GM12878 (cell line): ENCODE measurements around the gene GJA1. TPM values are rescaled to one million over a fixed set of nuclear protein-coding genes. Genes with fewer than 3 reads are reported as not detected.

Experiments
- ATAC-seq: fragments of 200-7000 bp; cut with Tn5 transposase; 3 replicates; pipeline ENCODE4 v1.9.1; 2020; ENCODE audit warnings: mild to moderate bottlenecking, moderate library complexity
- BruUV-seq: library from RNA; stranded (reverse); fragments of 400-500 nt; replicated peaks from 2 replicates; lab custom pipeline; 2021; lab: Mats Ljungman, UMichigan
- CTCF ChIA-PET: fragments of 300-600 bp; sonication (Branson Sonifier 250); formaldehyde crosslinking; extraction: SDS; loops from one replicate; lab custom pipeline; 2021; ENCODE audit warnings: inconsistent platforms; lab: Yijun Ruan, JAX
- POLR2A ChIA-PET: fragments of 350-600 bp; formaldehyde crosslinking; extraction: SDS; loops from one replicate; lab custom pipeline; 2021; ENCODE audit warnings: inconsistent platforms; lab: Charles Lee
- RAD21 ChIA-PET: fragments of 300-600 bp; sonication (Branson Sonifier 250); formaldehyde crosslinking; loops from one replicate; lab custom pipeline; 2023; ENCODE audit warnings: antibody characterized with exemption; ENCODE audit not compliant: unreplicated experiment; lab: Charles Lee
- SMC1A ChIA-PET: fragments of 300-600 bp; sonication (Branson Sonifier 250); formaldehyde crosslinking; loops from one replicate; lab custom pipeline; 2023; ENCODE audit not compliant: unreplicated experiment, uncharacterized antibody; lab: Charles Lee
- DNase-seq: peaks from one replicate; pipeline ENCODE4 v3.0.0-alpha.2; 2011; ENCODE audit warnings: low read depth, low spot score
- FAIRE-seq: peaks from 3 replicates; lab custom pipeline; 2011; peaks lifted over from hg19 to GRCh38; lab: Jason Lieb, UNC
- H2AFZ ChIP-seq: 2 replicates; pipeline ENCODE4 v1.6.0; 2011; ENCODE audit warnings: low read depth, low read length, control low read depth; ENCODE audit not compliant: control insufficient read depth
- H3K27ac ChIP-seq: 2 replicates; pipeline ENCODE4 v1.5.1; 2011; ENCODE audit warnings: control low read depth; ENCODE audit not compliant: control insufficient read depth, insufficient read depth
- H3K27me3 ChIP-seq, 2 experiments: replicated peaks in 1 of 2; 2 replicates each; pipeline versions ENCODE4 v1.6.0 to v1.6.1; 2011; ENCODE audit warnings: low read length in 1 of 2; ENCODE audit not compliant: control insufficient read depth in 2 of 2, insufficient read depth in 2 of 2
- H3K36me3 ChIP-seq, 2 experiments: 2 replicates each; pipeline ENCODE4 v1.5.1; 2011; ENCODE audit warnings: low read length in 1 of 2; ENCODE audit not compliant: control insufficient read depth in 2 of 2, insufficient read depth in 2 of 2
- H3K4me1 ChIP-seq: 2 replicates; pipeline ENCODE4 v1.6.1; 2011; ENCODE audit warnings: mild to moderate bottlenecking, low read length, moderate library complexity, mixed read lengths; ENCODE audit not compliant: control insufficient read depth, insufficient read depth
- H3K4me2 ChIP-seq: 2 replicates; pipeline ENCODE4 v1.6.0; 2011; ENCODE audit warnings: control low read depth; ENCODE audit not compliant: control insufficient read depth, insufficient read depth
- H3K4me3 ChIP-seq: fragments of 200-600 bp; sonication (generic); 2 replicates; pipeline ENCODE4 v1.5.1; 2016
- H3K79me2 ChIP-seq: 2 replicates; pipeline ENCODE4 v1.6.0; 2011; ENCODE audit warnings: low read length; ENCODE audit not compliant: control insufficient read depth, insufficient read depth
- H3K9ac ChIP-seq: 2 replicates; pipeline ENCODE4 v1.8.0; 2011; ENCODE audit warnings: low read length, control low read depth, mixed read lengths; ENCODE audit not compliant: control insufficient read depth, insufficient read depth
- H3K9me3 ChIP-seq: replicated peaks from 3 replicates; pipeline ENCODE4 v1.5.1; 2011; ENCODE audit warnings: mild to moderate bottlenecking, low read length; ENCODE audit not compliant: control insufficient read depth, insufficient read depth
- H4K20me1 ChIP-seq: 2 replicates; pipeline ENCODE4 v1.6.0; 2011; ENCODE audit not compliant: control insufficient read depth, insufficient read depth
- BACH1 ChIP-seq: fragments of 450-650 bp; IDR thresholded peaks from 2 replicates; pipeline ENCODE4 v1.6.1; 2017; ENCODE audit warnings: mild to moderate bottlenecking, borderline replicate concordance
- CBX3 ChIP-seq: fragments of 200-600 bp; sonication (generic); IDR thresholded peaks from 2 replicates; pipeline ENCODE4 v1.6.1; 2016; ENCODE audit warnings: low read depth, borderline replicate concordance
- CHD1 ChIP-seq: IDR thresholded peaks from 2 replicates; pipeline ENCODE4 v1.6.1; 2012; ENCODE audit warnings: low read depth, low read length, improper control_type of control experiment
- SP1 ChIP-seq: IDR thresholded peaks from one replicate; pipeline ENCODE4 v1.6.1; 2011; ENCODE audit warnings: low read depth, low read length
- SREBF2 ChIP-seq: IDR thresholded peaks from 2 replicates; pipeline ENCODE4 v1.6.1; 2012; ENCODE audit warnings: mild to moderate bottlenecking, low read length
- SUPT20H ChIP-seq: IDR thresholded peaks from 2 replicates; pipeline ENCODE4 v1.6.1; 2011; ENCODE audit warnings: low read depth, mild to moderate bottlenecking, low read length, moderate library complexity, borderline replicate concordance; ENCODE audit not compliant: control insufficient read depth
- ZNF384 ChIP-seq: IDR thresholded peaks from 2 replicates; pipeline ENCODE4 v1.6.1; 2012; ENCODE audit warnings: low read depth, mild to moderate bottlenecking, low read length, improper control_type of control experiment, borderline replicate concordance
- WGBS: methylation state at CpG from one replicate; pipeline ENCODE4 v1.1.6; 2016; ENCODE audit warnings: low lambda C conversion rate; ENCODE audit not compliant: insufficient replicate concordance, insufficient coverage; ENCODE audit errors: missing lambda C conversion rate; 5-methylcytosine and 5-hydroxymethylcytosine counted together
- in situ Hi-C: fragments of 300-500 bp; cut with MboI; formaldehyde crosslinking; loops from 9 replicates; pipeline ENCODE4 v1.14.3; 2018; ENCODE audit warnings: mixed read lengths
- intact Hi-C: fragments of 100-400 bp; cut with micrococcal nuclease; formaldehyde crosslinking; loops from one replicate; pipeline ENCODE4 v1.14.2; 2022; ENCODE audit not compliant: unreplicated experiment
- polyA plus RNA-seq, 11 experiments: library from polyadenylated mRNA; depleted of rRNA in 4 of 11; unstranded in 6 of 11; stranded (reverse) in 5 of 11; fragments of >200 nt; fragmentation: Nextera tagmentation in 4 of 11; fragmentation: Illumina TruSeq in 1 of 11; extraction: Ambion mirVana in 4 of 11; extraction: Trizol in 1 of 11; gene quantifications; 1 replicate in 1 of 11; 2 replicates in 10 of 11; pipeline versions ENCODE4 v1.2.1 to v1.2.3, GENCODE V29; 2011 to 2016; ENCODE audit warnings: inconsistent platforms in 2 of 11, missing spikeins in 2 of 11, low read depth in 1 of 11
- total RNA-seq, 4 experiments: library from RNA; depleted of rRNA in 3 of 4; stranded (reverse); fragments of >200 nt in 3 of 4; fragmentation: Illumina TruSeq in 1 of 4; extraction: Trizol in 1 of 4; gene quantifications; 2 replicates each; pipeline versions ENCODE4 v1.2.1 to v1.2.3, GENCODE V29; 2013 to 2021
- TF ChIP-seq, protein P1 (sequence below): fragments of 450-650 bp; IDR thresholded peaks from 2 replicates; pipeline ENCODE4 v1.6.1; 2017; ENCODE audit warnings: antibody characterized with exemption, mild to moderate bottlenecking, moderate library complexity
- TF ChIP-seq, protein P2 (sequence below): fragments of 450-650 bp; IDR thresholded peaks from 2 replicates; pipeline ENCODE4 v1.6.1; 2014; ENCODE audit warnings: mild to moderate bottlenecking
- TF ChIP-seq, protein P3 (sequence below): fragments of 150-350 bp; IDR thresholded peaks from 2 replicates; pipeline ENCODE4 v1.6.1; 2016; ENCODE audit warnings: low read depth, low read length

The GJA1 gene
- total and polyA plus RNA-seq, 10 of the 15 experiments (the other 5 are each of a cell fraction or from before 2014, with no cell fraction given), result 0.11 to 0.69 (median 0.11) TPM; not detected in 7

GRCh38 chr6:121434037-121434770 lies 1.2 kb upstream of the GJA1 start:
- Histone ChIP-seq H3K27ac (no peak overlapping the region), H3K27me3 (peaks cover 0 to 2% of the 10 kb centered on the region in 2 experiments; a peak in 2 of 4 replicates), H3K4me3 (no peak overlapping the region), H3K4me2 (no peak overlapping the region), H4K20me1 (no peaks in the 10 kb centered on the region), H3K9me3 (no peaks in the 10 kb centered on the region), H3K9ac (no peak overlapping the region), H2AFZ (no peak overlapping the region), H3K36me3 (no peaks in the 10 kb centered on the region), H3K79me2 (no peaks in the 10 kb centered on the region), H3K4me1 (no peaks in the 10 kb centered on the region)
- ATAC-seq (no peak), FAIRE-seq (no peak), DNase-seq (no peak)
- 53% methylated on average over 13 of the region's 13 CpGs for WGBS
- intact Hi-C loops (loop anchor here (5.0 kb wide), 1 partner anchor 413 kb away; no protein-coding TSS in a partner anchor), in situ Hi-C loops (no loop called here)
- ChIA-PET SMC1A (no interaction called here), CTCF (no interaction called here), POLR2A (no interaction called here), RAD21 (no interaction called here)
- no TSS peak for BruUV-seq
- TF ChIP-seq SUPT20H, result no peak
- no peak for TF ChIP-seq ZNF384
- TF ChIP-seq CHD1, result no peak
- no peak for TF ChIP-seq SREBF2
- no peak for TF ChIP-seq BACH1
- TF ChIP-seq, protein P1, sequence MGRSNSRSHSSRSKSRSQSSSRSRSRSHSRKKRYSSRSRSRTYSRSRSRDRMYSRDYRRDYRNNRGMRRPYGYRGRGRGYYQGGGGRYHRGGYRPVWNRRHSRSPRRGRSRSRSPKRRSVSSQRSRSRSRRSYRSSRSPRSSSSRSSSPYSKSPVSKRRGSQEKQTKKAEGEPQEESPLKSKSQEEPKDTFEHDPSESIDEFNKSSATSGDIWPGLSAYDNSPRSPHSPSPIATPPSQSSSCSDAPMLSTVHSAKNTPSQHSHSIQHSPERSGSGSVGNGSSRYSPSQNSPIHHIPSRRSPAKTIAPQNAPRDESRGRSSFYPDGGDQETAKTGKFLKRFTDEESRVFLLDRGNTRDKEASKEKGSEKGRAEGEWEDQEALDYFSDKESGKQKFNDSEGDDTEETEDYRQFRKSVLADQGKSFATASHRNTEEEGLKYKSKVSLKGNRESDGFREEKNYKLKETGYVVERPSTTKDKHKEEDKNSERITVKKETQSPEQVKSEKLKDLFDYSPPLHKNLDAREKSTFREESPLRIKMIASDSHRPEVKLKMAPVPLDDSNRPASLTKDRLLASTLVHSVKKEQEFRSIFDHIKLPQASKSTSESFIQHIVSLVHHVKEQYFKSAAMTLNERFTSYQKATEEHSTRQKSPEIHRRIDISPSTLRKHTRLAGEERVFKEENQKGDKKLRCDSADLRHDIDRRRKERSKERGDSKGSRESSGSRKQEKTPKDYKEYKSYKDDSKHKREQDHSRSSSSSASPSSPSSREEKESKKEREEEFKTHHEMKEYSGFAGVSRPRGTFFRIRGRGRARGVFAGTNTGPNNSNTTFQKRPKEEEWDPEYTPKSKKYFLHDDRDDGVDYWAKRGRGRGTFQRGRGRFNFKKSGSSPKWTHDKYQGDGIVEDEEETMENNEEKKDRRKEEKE, result no peak
- TF ChIP-seq CBX3, result no peak
- no peak for TF ChIP-seq SP1
- TF ChIP-seq, protein P2, sequence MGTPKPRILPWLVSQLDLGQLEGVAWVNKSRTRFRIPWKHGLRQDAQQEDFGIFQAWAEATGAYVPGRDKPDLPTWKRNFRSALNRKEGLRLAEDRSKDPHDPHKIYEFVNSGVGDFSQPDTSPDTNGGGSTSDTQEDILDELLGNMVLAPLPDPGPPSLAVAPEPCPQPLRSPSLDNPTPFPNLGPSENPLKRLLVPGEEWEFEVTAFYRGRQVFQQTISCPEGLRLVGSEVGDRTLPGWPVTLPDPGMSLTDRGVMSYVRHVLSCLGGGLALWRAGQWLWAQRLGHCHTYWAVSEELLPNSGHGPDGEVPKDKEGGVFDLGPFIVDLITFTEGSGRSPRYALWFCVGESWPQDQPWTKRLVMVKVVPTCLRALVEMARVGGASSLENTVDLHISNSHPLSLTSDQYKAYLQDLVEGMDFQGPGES, result no peak
- TF ChIP-seq, protein P3, sequence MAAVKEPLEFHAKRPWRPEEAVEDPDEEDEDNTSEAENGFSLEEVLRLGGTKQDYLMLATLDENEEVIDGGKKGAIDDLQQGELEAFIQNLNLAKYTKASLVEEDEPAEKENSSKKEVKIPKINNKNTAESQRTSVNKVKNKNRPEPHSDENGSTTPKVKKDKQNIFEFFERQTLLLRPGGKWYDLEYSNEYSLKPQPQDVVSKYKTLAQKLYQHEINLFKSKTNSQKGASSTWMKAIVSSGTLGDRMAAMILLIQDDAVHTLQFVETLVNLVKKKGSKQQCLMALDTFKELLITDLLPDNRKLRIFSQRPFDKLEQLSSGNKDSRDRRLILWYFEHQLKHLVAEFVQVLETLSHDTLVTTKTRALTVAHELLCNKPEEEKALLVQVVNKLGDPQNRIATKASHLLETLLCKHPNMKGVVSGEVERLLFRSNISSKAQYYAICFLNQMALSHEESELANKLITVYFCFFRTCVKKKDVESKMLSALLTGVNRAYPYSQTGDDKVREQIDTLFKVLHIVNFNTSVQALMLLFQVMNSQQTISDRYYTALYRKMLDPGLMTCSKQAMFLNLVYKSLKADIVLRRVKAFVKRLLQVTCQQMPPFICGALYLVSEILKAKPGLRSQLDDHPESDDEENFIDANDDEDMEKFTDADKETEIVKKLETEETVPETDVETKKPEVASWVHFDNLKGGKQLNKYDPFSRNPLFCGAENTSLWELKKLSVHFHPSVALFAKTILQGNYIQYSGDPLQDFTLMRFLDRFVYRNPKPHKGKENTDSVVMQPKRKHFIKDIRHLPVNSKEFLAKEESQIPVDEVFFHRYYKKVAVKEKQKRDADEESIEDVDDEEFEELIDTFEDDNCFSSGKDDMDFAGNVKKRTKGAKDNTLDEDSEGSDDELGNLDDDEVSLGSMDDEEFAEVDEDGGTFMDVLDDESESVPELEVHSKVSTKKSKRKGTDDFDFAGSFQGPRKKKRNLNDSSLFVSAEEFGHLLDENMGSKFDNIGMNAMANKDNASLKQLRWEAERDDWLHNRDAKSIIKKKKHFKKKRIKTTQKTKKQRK, result no peak
